Stimulated activated CD8-positive, alpha-beta memory T cell treated with anti-CD3 and anti-CD28 coated beads, Interleukin-12 subunit alpha, Interleukin-12 subunit beta, amount 100 ng/mL, for 1 hour (primary cell): ENCODE data around the gene PPP1R8.
"Not testable (repeated sequence)": the region's sequence is repeated elsewhere in the genome, so short reads cannot be mapped to it uniquely, and the experiment has no call there.

Source experiments
- DNase-seq: peaks from one replicate; pipeline ENCODE4 v3.0.0-alpha.2; 2020; ENCODE audit warnings: low read depth

The PPP1R8 gene

GRCh38 chr1:27832762-27833161 is 2.2 kb downstream of the PPP1R8 start:
- DNase-seq = no peak

- no peak for DNase-seq
Observed at GRCh38 chr1:27833470-27833869, 2.9 kb downstream of the PPP1R8 start.

GRCh38 chr1:27835046-27835445 is 4.5 kb downstream of the PPP1R8 start:
- no peak for DNase-seq

DNA sequence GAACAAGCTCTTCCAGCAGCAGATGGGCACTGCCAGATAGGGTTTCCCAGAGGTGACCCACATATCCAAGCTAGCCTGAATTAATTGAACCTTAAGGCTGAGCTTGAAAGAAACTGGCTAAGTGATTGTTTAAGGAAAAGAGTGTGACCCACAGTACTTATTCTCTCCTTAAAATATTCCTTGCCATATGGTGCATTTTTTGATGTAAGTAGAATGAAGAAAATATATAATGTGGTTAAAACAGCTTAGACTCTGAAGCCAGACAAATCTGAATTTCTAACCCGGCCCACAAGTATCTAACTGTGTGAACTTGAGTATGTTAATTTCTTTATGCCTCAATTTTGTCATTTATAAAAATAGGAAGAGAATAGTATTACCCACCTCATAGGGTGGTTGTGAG is 4.9 kb downstream of the PPP1R8 start:
- DNase-seq = no peak

- DNase-seq = no peak
Observed at GRCh38 chr1:27849951-27850350, 19.4 kb downstream of the PPP1R8 start.

GRCh38 chr1:27855085-27855484 is 24.5 kb downstream of the PPP1R8 start:
- DNase-seq = no peak

DNA sequence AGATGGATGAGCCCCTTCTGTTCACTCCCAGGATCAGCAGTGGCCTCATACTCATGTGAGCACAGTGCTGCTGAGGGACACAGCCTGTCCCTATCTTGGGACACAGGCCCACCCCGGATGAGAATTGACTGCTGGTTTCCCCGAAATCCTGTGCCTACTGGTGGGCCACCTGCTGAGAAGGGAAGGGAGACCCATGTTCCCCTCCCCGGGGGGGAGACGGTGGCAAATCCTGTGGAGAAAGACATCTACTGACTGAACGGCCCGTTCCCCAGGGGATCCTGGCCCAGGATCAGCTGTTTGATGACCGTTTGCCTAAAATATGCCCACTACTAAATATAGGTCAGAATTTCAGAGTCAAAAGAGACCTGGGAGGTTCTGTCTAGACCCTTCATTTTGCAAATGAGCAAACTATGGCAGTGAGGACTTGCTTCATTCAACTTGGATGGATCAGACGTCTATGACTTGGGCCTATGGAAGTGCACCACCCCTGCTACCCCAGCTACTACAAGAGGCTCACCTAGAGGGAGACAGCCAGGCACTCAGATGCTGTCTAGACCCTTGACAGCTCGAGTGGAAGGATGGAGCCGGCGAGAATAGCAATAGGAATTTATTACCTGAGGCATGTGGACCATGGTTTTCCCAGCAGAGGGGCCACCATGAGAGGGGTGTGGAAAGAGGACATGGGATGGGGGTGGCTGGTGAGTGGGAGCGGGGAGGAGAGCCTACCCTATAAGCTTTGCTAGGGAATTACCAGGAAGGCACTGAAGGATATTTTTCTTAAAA is 26.2 kb downstream of the PPP1R8 start:
- DNase-seq = no peak

DNA sequence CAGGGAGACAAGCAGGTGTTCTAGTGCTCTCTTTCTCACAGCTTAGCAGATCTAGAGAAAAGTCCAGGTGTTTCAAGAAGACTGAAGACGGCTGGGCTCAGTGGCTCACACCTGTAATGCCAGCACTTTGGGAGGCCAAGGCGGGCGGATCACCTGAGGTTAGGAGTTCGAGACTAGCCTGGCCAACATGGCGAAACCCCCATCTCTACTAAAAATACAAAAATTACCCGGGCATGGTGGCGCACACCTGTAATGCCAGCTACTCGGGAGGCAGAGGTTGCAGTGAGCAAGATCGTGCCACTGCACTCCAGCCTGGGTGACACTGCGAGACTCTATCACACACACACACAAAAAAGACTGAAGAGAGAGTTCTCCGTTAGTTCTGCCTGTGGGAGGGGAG is 27.0 kb downstream of the PPP1R8 start:
- not testable (repeated sequence) for DNase-seq

- DNase-seq = peak; percentile 81
Observed at GRCh38 chr1:27858072-27858948, 27.7 kb downstream of the PPP1R8 start.

DNA sequence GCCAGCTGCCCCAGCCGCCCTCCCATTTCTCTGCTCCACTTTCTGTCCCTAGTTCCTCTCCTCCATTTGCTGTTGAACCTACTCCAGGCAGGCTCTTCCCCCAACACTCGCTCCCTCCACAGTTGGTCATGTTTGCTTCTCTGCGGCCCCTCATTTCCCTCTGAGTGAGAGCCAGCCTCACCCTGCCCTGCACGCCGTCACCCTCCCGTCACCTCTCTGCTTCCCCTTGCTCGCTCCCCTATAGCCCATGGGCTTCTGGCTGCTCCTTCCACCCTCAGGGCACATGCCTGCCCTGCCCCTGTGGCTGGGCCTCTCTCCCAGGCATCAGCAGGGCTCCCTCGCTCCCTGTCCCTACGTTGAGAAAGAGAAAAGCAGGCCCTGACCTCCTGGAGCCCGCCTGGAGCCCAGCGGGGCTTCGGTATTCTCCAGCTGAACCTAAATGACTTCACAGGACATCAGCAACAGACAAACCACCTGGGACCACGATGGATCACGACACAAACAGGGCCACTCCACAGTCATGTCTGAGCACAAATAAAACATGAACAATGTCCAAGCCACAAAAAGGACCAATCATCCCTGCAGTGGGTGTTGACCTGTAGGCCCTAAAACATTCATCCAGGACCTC is 28.5 kb downstream of the PPP1R8 start:
- DNase-seq = no peak

DNA sequence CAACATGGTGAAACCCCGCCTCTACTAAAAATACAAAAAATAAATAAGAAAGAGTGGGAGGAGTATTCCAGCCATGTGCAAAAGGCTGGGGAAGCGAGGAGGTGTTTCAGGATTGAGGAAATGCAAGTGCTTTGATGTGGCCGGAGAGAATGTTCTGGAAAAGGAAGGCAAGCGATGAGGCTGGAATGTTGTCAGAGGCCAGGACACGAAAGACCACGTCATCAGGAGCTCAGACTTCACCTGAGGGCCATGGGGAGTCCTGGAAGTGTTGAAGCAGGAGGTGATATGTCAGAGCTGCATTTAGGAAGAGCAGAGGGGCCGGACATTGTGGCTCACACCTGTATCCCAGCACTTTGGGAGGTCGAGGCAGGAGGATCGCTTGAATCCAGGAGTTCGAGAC is 30.9 kb downstream of the PPP1R8 start:
- DNase-seq = no peak

DNA sequence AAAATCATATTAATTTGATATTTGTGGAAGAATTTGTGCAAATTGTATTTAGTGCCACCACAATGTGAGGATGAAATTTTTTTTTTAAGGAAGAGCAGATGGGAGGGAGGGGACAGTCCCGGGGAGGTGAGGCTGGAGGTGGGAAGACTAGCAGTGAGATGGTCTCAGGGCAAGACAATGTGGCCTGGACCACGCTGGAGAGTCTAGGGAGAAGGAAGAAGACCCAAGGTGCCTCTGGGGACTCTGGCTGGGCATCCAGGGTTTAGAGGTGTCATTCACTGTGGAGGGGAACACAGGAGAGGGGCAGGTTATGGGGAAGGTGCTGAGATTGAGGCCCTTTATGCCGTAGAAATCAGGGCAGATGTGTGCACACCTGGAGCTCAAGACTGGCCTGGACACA is 31.4 kb downstream of the PPP1R8 start:
- no peak for DNase-seq

DNA sequence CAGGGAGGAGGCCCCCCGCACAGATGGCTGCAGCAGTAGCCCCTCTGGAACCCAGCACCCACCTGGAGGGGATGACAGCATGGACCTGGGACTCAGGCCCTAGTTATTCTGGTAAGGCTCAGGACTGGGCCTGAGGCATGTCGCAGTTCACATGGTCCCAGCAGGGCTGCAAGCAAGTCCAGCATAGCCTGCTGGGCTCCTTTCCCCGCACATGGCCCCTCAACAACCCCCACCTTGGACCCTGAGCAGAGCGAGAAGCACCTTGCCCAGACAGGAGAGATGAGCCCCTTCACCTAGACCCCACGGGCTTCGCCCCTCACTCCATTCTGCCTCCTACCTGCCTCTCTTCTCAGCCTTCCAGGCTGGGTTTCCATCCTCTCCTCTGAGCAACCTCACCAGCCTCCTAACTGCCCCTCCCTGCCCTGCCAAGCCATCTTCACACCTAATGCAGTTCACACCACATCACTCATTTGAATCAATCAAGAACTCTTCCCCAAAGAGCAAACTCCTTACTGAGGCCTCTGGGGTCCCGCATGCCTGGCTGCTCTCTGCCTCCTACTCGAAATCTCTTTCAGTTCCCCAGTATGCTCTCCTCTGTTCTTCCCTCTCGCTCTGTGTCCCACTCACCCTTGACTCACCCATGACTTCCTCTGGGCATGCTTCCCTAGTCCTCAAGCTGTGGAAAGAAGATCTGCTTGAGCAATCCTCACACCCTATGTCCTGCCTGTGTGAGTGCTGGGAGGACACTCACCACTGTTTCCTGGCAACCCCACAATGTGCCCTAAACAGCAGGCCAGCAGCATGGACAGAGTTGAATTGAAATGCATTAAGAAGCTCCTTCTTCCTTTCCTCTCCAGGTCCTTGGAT is 32.3 kb downstream of the PPP1R8 start:
- no peak for DNase-seq

DNA sequence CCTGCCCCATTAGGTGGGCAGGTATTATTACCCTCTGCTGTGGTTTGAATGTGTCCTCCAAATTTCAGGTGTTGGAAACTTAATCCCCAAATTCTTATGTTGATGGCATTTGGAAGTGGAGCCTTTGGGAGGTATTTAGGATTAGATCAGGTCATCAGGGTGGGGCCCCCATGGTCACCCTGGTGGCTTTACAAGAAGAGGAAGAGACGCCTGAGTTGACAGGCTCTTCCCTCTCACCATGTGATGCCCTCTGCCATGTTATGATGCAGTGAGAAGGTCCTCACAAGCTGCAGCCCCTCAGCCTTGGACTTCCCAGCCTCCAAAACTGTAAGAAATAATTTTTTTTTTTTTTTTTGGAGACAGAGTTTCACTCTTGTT is 32.9 kb downstream of the PPP1R8 start:
- no peak for DNase-seq

GRCh38 chr1:27864264-27864895 is 33.8 kb downstream of the PPP1R8 start:
- no peak for DNase-seq

DNA sequence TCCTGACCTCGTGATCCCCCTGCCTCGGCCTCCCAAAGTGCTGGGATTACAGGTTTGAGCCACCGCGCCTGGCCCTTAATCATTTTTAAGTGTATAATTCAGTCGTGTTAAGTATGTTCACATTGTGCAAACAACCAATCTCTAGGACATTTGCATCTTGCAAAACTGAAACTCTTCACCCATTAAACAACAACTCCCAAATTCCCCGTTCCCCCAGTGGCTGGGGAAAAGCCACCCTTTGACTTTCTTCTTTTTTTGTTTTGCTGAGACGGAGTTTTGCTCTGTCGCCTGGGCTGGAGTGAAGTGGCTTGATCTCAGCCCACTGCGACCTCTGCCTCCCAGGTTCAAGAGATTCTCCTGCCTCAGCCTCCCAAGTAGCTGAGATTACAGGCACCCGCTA is 35.2 kb downstream of the PPP1R8 start:
- no peak for DNase-seq

DNA sequence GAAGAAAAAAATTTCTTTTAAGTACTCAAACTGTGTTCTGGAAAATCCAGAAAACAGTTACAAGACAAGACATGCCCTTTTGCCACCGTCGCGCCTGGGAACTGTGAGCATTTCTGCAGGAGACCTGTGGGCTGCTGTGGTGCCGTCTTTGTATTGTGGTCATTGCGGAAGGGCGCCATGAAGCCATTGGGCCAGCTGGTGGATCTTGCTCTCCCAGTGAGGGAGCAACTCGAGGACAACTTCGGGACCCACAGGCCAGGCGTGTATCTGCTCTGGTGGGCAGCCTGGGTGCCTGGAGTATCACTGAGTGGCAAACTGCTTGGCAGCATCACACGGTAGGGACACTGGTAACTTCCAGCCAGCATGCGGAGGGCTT is 38.0 kb downstream of the PPP1R8 start:
- no peak for DNase-seq

DNA sequence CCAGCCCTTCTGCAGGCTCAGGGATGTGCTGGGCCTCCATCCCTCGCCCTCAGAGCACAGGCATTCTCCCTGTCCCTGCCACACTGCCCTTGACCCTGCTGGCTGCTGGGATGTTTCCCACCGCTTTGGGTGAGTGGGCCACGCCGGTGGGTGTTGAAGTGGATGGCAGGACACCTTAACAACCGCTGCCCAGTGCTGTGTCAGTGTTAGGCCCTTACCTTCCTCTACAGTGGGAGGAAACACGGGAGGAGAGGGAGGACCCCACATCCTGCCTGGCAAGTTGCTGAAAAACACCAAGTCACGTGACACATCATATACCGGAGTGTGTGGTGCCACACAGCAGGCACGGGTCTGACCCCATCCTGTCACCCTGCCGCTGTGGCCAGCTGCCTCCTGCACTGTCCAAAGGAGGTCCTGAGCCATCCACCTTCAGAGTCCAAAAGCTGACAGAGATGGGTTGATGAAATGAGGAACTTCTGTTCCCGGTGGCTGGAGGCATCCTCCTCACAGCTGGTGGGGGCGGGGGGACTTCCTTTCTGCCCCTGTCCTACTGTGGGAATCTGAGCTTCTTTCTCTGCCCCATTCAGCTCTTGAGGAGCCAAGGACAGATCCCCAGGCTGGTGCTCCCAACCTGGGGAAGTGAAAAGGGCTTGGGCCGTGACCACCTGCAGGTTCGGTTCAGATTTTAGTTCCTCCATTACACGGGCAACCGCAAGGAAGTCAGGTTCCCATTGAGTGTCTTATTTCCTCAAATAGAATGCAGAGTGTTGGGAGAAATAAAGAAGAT is 38.5 kb downstream of the PPP1R8 start:
- peak; percentile 49 for DNase-seq

GRCh38 chr1:27869719-27870085 is 39.1 kb downstream of the PPP1R8 start:
- DNase-seq = no peak

- DNase-seq = not testable (repeated sequence)
Observed at GRCh38 chr1:27871076-27871475, 40.5 kb downstream of the PPP1R8 start.
